ENCODE results near the gene ZNF282. TPM values are rescaled to one million over a fixed set of nuclear protein-coding genes. Genes with fewer than 3 reads are reported as not detected.

The ZNF282 gene
- polyA plus RNA-seq, 1 donor from 2014 or later = 17.7 TPM

GRCh38 chr7:149240637-149241036 lies 45.3 kb downstream of the ZNF282 start:
- Histone ChIP-seq H3K4me3 (ENCODE audit: low read length) (peak overlapping the region; percentile 96), H3K9ac (ENCODE audit: low read length) (peak overlapping the region; percentile 85), H4K20me1 (ENCODE audit: insufficient read depth) (no peaks in the 10 kb centered on the region), H3K9me2 (ENCODE audit: insufficient read depth, low read length) (no peaks in the 10 kb centered on the region), H3K36me3 (ENCODE audit: insufficient read depth, low read length) (no peaks in the 10 kb centered on the region), H3K27me3 (ENCODE audit: insufficient read depth, low read depth, low read length) (no peaks in the 10 kb centered on the region), H3F3A (ENCODE audit: insufficient read depth, low read length, poor library complexity, severe bottlenecking) (no peaks in the 10 kb centered on the region), H3K4me2 (ENCODE audit: low read length) (peak overlapping the region; percentile 44), H3K27ac (ENCODE audit: low read length) (no peak overlapping the region), H3K9me3 (ENCODE audit: low read length) (no peaks in the 10 kb centered on the region), H3K79me2 (replicated peaks; ENCODE audit: insufficient read depth, low read length) (peaks cover 22% of the 10 kb centered on the region), H2AFZ (ENCODE audit: low read depth, low read length) (no peak overlapping the region)
- no peak for TF ChIP-seq TAF1 (IDR thresholded peaks at IDR 0.05; ENCODE audit: low read depth)
- TF ChIP-seq EP300 (conservative IDR thresholded peaks at IDR 0.05; ENCODE audit: poor library complexity, severe bottlenecking) = no peak
- TF ChIP-seq RAD21 (conservative IDR thresholded peaks at IDR 0.05) = no peak
- no peak for TF ChIP-seq SMC3 (conservative IDR thresholded peaks at IDR 0.05; ENCODE audit: poor library complexity)
- TF ChIP-seq CTCF (IDR thresholded peaks at IDR 0.05; ENCODE audit: poor library complexity, severe bottlenecking) = no peak
- no peak for TF ChIP-seq MXI1 (conservative IDR thresholded peaks at IDR 0.05; ENCODE audit: poor library complexity, severe bottlenecking)
- TF ChIP-seq POLR2AphosphoS5 (IDR thresholded peaks at IDR 0.05) = no peak
- no peak for TF ChIP-seq EZH2 (IDR thresholded peaks at IDR 0.05; ENCODE audit: borderline replicate concordance, insufficient read depth, low read length, poor library complexity, severe bottlenecking)
- TF ChIP-seq, protein P1, sequence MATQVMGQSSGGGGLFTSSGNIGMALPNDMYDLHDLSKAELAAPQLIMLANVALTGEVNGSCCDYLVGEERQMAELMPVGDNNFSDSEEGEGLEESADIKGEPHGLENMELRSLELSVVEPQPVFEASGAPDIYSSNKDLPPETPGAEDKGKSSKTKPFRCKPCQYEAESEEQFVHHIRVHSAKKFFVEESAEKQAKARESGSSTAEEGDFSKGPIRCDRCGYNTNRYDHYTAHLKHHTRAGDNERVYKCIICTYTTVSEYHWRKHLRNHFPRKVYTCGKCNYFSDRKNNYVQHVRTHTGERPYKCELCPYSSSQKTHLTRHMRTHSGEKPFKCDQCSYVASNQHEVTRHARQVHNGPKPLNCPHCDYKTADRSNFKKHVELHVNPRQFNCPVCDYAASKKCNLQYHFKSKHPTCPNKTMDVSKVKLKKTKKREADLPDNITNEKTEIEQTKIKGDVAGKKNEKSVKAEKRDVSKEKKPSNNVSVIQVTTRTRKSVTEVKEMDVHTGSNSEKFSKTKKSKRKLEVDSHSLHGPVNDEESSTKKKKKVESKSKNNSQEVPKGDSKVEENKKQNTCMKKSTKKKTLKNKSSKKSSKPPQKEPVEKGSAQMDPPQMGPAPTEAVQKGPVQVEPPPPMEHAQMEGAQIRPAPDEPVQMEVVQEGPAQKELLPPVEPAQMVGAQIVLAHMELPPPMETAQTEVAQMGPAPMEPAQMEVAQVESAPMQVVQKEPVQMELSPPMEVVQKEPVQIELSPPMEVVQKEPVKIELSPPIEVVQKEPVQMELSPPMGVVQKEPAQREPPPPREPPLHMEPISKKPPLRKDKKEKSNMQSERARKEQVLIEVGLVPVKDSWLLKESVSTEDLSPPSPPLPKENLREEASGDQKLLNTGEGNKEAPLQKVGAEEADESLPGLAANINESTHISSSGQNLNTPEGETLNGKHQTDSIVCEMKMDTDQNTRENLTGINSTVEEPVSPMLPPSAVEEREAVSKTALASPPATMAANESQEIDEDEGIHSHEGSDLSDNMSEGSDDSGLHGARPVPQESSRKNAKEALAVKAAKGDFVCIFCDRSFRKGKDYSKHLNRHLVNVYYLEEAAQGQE (IDR thresholded peaks at IDR 0.05; ENCODE audit: borderline replicate concordance) = no peak

DNA sequence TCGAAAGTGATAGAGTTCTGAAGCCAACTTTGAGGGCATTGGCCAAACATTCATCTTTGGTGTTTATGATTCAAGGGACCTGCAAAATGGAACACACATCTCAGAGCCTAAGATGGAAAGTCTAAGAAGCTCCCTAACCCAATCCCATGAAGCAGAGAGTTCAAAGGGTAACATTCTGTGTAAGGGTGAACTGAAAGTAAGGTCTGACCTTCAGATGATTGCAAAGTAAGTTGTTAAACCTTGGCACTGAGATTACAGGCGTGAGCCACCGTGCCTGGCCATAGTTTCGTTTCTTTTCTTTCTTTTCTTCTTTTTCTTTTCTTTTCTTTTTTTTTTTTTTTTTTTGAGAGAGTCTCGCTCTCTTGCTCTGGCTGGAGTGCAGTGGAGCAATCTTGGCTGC lies 46.4 kb downstream of the ZNF282 start:
- Histone ChIP-seq H3K36me3 (ENCODE audit: insufficient read depth, low read length) (no peaks in the 10 kb centered on the region), H4K20me1 (ENCODE audit: insufficient read depth) (no peaks in the 10 kb centered on the region), H3K9me3 (ENCODE audit: low read length) (no peaks in the 10 kb centered on the region), H3K9me2 (ENCODE audit: insufficient read depth, low read length) (no peaks in the 10 kb centered on the region), H3K27me3 (ENCODE audit: insufficient read depth, low read depth, low read length) (no peaks in the 10 kb centered on the region), H3K4me3 (ENCODE audit: low read length) (no peak overlapping the region), H3F3A (ENCODE audit: insufficient read depth, low read length, poor library complexity, severe bottlenecking) (no peaks in the 10 kb centered on the region), H3K27ac (ENCODE audit: low read length) (no peak overlapping the region), H3K79me2 (replicated peaks; ENCODE audit: insufficient read depth, low read length) (peaks cover 26% of the 10 kb centered on the region), H2AFZ (ENCODE audit: low read depth, low read length) (no peak overlapping the region), H3K4me2 (ENCODE audit: low read length) (no peak overlapping the region), H3K9ac (ENCODE audit: low read length) (no peak overlapping the region)
- no peak for TF ChIP-seq EP300 (conservative IDR thresholded peaks at IDR 0.05; ENCODE audit: poor library complexity, severe bottlenecking)
- TF ChIP-seq TAF1 (IDR thresholded peaks at IDR 0.05; ENCODE audit: low read depth) = no peak
- TF ChIP-seq EZH2 (IDR thresholded peaks at IDR 0.05; ENCODE audit: borderline replicate concordance, insufficient read depth, low read length, poor library complexity, severe bottlenecking) = no peak
- TF ChIP-seq CTCF (IDR thresholded peaks at IDR 0.05; ENCODE audit: poor library complexity, severe bottlenecking) = no peak
- TF ChIP-seq, protein P1 (IDR thresholded peaks at IDR 0.05; ENCODE audit: borderline replicate concordance) = no peak
- TF ChIP-seq POLR2AphosphoS5 (IDR thresholded peaks at IDR 0.05) = no peak
- no peak for TF ChIP-seq RAD21 (conservative IDR thresholded peaks at IDR 0.05)
- no peak for TF ChIP-seq MXI1 (conservative IDR thresholded peaks at IDR 0.05; ENCODE audit: poor library complexity, severe bottlenecking)
- no peak for TF ChIP-seq SMC3 (conservative IDR thresholded peaks at IDR 0.05; ENCODE audit: poor library complexity)
